ENCODE results near the gene USP12.

DNA sequence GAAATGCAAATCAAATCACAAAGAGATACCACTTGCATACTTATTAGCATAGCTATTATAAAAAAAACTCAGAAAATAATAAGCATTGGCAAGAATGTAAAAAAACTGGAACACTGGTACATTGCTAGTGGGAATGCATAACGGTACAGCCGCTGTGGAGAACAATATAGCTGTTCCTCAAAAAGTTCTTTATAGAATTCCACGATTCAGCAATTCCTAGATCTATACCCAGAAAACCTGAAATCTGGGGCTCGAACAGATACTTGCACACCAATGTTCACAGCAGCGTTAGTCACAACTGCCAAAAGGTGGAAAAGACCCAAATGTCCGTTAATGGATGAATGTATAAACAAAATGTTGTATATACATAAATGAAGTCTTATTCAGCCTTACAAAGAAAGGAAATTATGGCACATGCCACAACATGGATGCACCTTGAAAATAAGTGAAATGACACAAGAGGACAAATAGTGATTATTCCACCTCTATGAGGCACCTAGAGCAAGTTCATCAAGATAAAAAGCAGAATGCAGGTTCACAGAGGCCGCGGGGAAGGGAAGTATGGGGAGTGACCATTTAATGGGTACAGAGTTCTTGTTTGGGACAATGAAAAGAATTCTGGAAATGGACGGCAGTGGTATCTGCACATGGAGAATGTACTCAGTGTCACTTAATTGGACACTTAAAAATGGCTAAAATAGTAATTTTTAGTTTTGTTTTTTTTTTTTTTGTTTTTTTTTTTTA is 107.2 kb downstream of the USP12 start:
- TF ChIP-seq CTCF (conservative IDR thresholded peaks at IDR 0.05), result no peak
- no peak for TF ChIP-seq ZFX (IDR thresholded peaks at IDR 0.05)

Measured in C4-2B (cell line).